Activated T-helper 1 cell treated with Interleukin-2 at 50 U/mL for 16 hours (primary cell): ENCODE data around the gene RAB33B.

Experiments
- DNase-seq: peaks from one replicate; pipeline ENCODE4 v3.0.0-alpha.2; 2020; ENCODE audit warnings: low read depth

The RAB33B gene

DNA sequence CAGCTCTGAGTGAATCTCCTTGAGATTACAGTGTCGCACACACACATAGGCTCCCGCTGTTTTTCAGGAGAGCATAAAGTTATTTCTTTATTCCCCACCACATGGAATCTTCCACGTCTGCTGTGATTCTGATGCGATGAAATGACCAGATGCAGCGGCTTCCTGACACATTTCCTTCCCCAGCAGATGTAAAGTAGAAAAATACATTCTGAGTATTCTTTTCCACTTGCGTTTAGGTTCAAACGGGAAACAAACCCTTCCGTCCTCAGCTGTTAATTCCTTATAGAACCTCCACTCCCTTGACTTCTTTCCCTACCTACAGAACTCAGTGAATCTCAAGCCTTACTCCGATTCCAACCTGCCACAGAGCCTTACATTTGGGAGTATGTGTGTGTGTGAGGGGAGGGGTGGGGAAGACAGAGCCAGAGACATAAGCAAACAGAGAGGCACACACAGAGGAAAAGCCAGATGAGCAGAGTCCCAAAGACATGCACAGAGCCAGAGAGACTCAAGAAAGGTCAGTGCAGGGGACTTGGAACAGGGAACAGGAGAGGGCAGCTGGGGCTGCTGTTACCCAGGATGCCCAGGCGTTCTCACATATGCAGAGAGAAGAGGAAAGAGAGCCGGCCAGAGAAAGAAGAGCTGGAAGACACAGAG is 54.8 kb downstream of the RAB33B start:
- DNase-seq = no peak

DNA sequence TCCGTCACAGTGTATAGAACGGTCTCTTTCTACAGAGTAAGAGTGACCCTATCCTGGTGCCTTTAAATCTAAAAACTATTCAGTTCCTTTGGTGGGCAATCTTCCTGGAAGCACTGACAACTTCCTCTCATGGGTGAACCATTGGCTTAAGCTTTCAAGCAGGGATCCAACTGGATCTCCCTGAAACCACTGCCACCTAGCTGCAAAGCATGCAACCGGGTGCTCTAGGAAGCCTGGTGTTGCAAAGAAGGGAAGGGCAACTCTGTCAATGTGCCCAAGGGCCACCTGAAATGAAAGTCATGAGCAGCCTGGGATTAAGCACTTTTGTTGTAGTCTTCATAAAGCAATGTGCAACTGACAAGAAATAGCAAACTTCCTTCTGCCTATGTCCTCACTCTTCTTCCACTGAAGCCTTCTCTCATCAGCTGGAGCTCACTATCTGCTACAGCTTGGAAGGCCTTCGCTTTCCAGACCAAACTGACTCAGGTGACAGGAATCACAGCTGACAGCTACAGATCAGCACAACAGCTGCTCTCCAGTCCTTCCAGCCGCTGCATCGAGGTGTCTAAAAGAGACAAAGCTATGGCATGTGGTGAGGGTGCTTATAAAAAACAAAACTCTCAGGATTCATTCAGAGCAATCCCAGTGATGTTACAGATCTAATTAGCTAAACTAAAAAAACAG is 55.9 kb downstream of the RAB33B start:
- no peak for DNase-seq

DNA sequence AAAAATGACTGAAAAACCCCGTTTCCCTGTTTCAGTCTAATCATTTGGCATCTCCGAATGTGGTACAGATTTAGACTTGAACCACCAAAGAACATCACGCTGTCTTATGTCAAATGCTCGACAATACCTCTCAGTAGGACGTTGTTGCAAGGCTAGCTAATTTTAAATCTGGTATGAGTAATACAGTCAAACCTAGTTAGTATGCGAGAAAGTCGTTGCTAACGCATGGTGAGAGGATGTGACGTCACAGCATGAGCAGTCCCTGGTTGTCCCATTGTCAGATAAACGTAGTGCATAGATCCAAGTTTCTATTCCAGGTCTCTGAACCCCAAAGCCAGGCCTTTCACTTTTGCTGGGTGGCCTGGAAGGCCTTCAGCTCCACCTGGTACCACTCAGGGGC is 57.4 kb downstream of the RAB33B start:
- no peak for DNase-seq

DNA sequence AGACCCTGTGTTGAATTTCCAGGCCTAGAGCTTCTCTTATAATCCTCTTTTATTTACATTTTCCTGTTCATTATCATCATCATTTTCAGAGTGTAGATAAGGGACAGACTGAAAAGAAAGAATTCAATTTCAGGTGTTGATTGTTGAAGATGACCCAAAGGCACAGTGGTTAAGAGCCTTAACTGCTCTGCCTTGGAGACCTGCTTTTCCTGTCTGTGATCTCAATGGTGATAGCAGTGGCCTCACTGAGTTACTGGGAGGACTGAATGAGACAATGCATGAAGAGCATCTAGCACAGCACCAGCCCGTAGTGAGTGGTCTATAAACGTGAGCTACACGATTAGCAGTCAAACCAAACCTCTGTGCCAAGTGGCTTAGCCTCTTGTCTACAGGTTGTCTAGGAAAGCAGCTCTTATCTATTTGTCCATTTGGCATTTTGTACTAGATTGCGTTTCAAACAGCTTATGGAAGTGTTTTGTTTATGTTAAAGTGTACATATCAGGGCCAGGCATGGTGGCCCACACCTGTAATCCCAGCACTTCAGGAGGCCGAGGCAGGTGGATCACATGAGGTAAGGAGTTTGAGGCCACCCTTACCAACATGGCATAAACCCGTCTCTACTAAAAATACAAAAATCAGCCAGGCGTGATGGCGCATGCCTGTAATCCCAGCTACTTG is 60.6 kb downstream of the RAB33B start:
- DNase-seq = no peak

DNA sequence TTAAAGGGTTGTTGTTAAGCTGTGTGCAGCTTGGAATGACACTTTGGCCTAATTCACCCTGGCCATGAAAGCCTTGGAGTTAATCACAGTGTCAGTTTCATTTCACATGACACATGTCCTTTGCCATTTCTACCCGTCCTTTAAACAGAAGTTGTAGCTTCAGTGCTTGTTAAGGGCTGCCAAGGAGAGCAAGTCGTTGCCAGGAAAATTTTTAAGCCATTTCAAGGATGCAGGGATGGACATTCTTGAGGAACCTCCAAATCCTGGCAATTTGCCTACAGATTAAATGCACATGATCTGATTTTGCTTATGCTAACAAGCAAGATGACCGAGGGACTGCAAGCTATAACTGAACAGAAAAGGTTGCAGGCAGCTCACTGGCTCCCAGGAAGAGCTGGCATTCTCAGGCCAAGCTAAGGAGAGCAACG is 61.6 kb downstream of the RAB33B start:
- no peak for DNase-seq

DNA sequence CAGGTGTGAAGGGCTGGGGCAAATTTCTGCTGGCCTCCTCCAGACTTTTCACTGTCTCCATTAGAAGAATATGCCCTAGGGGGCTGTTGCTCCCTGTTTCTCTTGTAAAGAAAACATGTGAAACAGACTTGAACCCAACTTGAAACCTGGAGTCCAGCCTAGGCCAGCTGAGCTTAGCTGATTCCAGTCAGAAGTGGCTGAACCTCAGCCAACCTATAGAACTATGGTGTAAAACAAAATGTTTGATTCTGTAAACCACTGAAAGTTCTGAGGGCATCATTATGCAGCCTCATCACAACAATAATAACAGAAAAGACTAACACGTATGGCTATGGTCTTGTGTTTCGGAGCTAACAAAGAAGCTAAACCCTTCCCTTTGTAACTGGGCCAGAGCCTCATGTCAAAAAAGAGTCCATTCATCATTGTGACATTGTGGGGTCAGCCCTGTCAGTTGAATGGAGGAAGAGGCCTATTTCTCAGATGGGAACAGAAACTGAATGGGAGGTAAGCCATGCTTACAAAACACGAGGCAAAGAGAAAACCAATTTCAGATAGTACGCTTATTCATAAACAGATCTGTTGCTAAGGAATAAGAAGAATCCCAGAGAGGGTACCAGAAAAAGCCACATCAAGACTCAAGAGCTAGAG is 68.0 kb downstream of the RAB33B start:
- no peak for DNase-seq

DNA sequence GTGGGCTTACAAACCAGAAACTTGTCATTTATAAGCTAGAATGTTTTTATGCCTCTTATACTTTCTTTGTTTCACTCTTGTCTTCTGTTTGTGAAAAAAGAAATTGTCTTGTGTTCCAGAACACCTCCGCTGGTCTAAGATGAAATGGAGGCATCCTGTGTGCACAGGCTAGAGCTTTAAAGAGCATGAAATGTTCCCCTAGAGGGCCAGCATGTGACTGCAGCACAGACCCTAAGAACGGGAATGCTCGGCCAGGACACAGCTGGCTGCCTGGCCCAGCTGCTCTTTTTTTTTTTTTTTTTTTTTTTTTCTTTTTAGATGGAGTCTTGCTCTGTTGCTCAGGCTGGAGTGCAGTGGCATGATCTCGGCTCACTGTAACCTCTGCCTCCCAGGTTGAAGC is 68.5 kb downstream of the RAB33B start:
- DNase-seq = no peak

DNA sequence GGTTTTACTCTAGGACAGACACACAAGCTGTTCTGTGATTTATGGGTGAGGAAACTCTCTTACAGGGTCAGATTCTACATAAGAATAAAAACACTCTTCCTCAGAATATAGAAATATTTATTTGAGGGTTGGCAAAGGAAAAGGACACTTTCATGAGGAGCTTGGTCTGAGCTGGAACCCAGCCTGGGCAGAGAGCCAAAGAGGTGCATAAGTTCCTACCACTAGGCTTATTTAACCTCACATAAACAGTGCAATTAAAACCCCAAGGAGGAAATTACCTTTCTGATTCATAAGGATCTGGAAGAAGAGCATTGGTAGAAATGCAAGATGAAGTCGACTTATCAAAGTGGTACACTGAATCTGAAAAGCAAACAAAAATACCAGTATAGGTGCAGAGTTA is 69.2 kb downstream of the RAB33B start:
- DNase-seq = no peak

DNA sequence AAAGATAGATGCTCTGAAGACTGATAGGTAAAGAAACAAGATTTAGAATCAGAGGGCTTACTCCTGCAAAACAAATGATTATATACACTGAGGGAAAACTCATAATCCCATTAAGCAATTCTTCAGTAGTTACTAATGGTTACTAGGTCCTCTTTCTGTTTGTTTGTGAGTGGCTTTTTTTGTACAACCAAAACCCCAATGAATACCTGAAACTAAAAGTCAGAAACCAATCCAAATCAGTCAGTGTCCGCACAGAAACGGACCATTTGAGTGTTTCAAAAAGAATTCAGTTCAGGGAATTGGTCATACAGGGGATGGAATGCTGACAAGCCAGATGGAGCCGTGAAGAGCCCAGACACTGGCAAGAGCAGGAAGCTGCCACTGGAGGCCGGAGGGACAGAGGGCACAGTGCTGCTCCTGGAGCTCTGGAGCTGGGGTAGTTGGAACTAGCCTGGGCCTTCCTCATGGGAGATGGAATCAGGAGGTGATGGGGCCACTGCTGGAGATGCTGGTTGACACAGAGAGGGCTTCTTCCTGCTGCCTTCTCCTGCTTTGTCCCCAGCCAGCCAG is 70.2 kb downstream of the RAB33B start:
- DNase-seq = no peak

DNA sequence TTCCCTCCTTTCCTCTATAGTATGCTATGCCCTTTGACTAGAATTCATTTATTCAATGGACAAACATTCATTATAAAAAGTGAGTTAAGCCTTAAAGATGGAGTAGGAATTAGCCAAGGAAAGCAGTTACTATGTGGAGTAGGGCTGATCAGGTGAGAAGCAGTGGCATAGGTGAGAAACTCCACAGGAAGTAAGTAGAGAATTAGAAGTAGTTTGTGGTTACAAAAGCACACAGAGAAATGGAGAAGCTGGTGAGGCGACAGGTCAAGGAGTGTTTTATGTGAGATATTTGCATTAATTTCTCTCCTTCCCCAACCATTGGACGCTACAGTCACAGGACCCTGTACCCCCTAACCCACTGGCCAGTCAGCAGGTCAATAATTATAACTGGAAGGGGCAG is 71.5 kb downstream of the RAB33B start:
- no peak for DNase-seq
